Activated T-helper 17 cell treated with anti-CD3 and anti-CD28 coated beads, Interleukin-2, amount 50 U/mL, for 72 hours (primary cell): ENCODE data around the gene CAPN10. TPM values are rescaled to one million over a fixed set of nuclear protein-coding genes. Genes with fewer than 3 reads are reported as not detected.
A peak's percentile ranks its signal among the peaks of the same experiment; 100 is the strongest.
"Not testable (repeated sequence)": the region's sequence is repeated elsewhere in the genome, so short reads cannot be mapped to it uniquely, and the experiment has no call there.

Source experiments
- ATAC-seq: fragments of 150-1000 bp; cut with Tn5 transposase; replicated peaks from 2 replicates; pipeline ENCODE4 v1.10.0; 2021; ENCODE audit warnings: mild to moderate bottlenecking, moderate library complexity
- H3K27ac Mint-ChIP-seq: one replicate; pipeline ENCODE4 v1.8.0; 2022; ENCODE audit warnings: mixed read lengths
- H3K27me3 Mint-ChIP-seq: one replicate; pipeline ENCODE4 v1.8.0; 2022; ENCODE audit warnings: mixed read lengths
- H3K36me3 Mint-ChIP-seq: one replicate; pipeline ENCODE4 v1.8.0; 2022; ENCODE audit warnings: low read depth, mild to moderate bottlenecking, mixed read lengths
- H3K4me1 Mint-ChIP-seq: one replicate; pipeline ENCODE4 v1.8.0; 2022; ENCODE audit warnings: mixed read lengths
- H3K4me3 Mint-ChIP-seq: one replicate; pipeline ENCODE4 v1.8.0; 2022; ENCODE audit warnings: mild to moderate bottlenecking, mixed read lengths
- H3K9me3 Mint-ChIP-seq: one replicate; pipeline ENCODE4 v1.8.0; 2022; ENCODE audit warnings: mixed read lengths
- total RNA-seq, 2 donors: library from RNA; stranded (reverse); gene quantifications; one replicate each; pipeline ENCODE4 v1.2.3, GENCODE V29; 2022

The CAPN10 gene
- total RNA-seq, 2 donors from 2014 or later = 28.6 to 42.3 TPM

- Mint-ChIP-seq H3K4me3 (no peak overlapping the region), H3K36me3 (no peaks in the 10 kb centered on the region), H3K9me3 (no peaks in the 10 kb centered on the region), H3K4me1 (peaks cover under 1% of the 10 kb centered on the region), H3K27ac (no peak overlapping the region), H3K27me3 (no peaks in the 10 kb centered on the region)
- no peak for ATAC-seq
Observed at GRCh38 chr2:240605867-240606743, 19.6 kb downstream of the CAPN10 start.

GRCh38 chr2:240611601-240612210 is 25.2 kb downstream of the CAPN10 start:
- Mint-ChIP-seq H3K9me3 (no peaks in the 10 kb centered on the region), H3K4me3 (no peak overlapping the region), H3K4me1 (peaks cover 10% of the 10 kb centered on the region), H3K27ac (peak overlapping the region; percentile 81), H3K27me3 (no peaks in the 10 kb centered on the region), H3K36me3 (no peaks in the 10 kb centered on the region)
- peak; percentile 60 for ATAC-seq

GRCh38 chr2:240613781-240614180 is 27.2 kb downstream of the CAPN10 start:
- no peaks in the 10 kb centered on the region for H3K9me3 Mint-ChIP-seq
- ATAC-seq = no peak
- no peaks in the 10 kb centered on the region for H3K27me3 Mint-ChIP-seq
- no peaks in the 10 kb centered on the region for H3K36me3 Mint-ChIP-seq
- no peak overlapping the region for H3K27ac Mint-ChIP-seq
- H3K4me3 Mint-ChIP-seq = no peak overlapping the region
- H3K4me1 Mint-ChIP-seq = peaks cover 10% of the 10 kb centered on the region

- Mint-ChIP-seq H3K27me3 (no peaks in the 10 kb centered on the region), H3K27ac (no peak overlapping the region), H3K4me1 (peaks cover 10% of the 10 kb centered on the region), H3K4me3 (no peak overlapping the region), H3K9me3 (no peaks in the 10 kb centered on the region), H3K36me3 (no peaks in the 10 kb centered on the region)
- no peak for ATAC-seq
Observed at GRCh38 chr2:240614391-240614790, 27.9 kb downstream of the CAPN10 start.

- ATAC-seq = no peak
- Mint-ChIP-seq H3K4me3 (no peak overlapping the region), H3K36me3 (no peaks in the 10 kb centered on the region), H3K9me3 (no peaks in the 10 kb centered on the region), H3K4me1 (peaks cover 10% of the 10 kb centered on the region), H3K27ac (no peak overlapping the region), H3K27me3 (no peaks in the 10 kb centered on the region)
Observed at GRCh38 chr2:240615396-240615795, 28.9 kb downstream of the CAPN10 start.

GRCh38 chr2:240615820-240616547 is 29.4 kb downstream of the CAPN10 start:
- H3K9me3 Mint-ChIP-seq = no peaks in the 10 kb centered on the region
- peaks cover 10% of the 10 kb centered on the region for H3K4me1 Mint-ChIP-seq
- H3K27me3 Mint-ChIP-seq = no peaks in the 10 kb centered on the region
- no peak for ATAC-seq
- H3K4me3 Mint-ChIP-seq = no peak overlapping the region
- no peaks in the 10 kb centered on the region for H3K36me3 Mint-ChIP-seq
- no peak overlapping the region for H3K27ac Mint-ChIP-seq

- ATAC-seq, H3K27ac Mint-ChIP-seq, H3K4me3 Mint-ChIP-seq, H3K4me1 Mint-ChIP-seq, H3K36me3 Mint-ChIP-seq, H3K9me3 Mint-ChIP-seq, H3K27me3 Mint-ChIP-seq: not testable (repeated sequence)
Observed at GRCh38 chr2:240616860-240617666, 30.5 kb downstream of the CAPN10 start.

GRCh38 chr2:240618776-240619175 is 32.2 kb downstream of the CAPN10 start:
- ATAC-seq = no peak
- Mint-ChIP-seq H3K4me1 (no peaks in the 10 kb centered on the region), H3K4me3 (no peak overlapping the region), H3K36me3 (no peaks in the 10 kb centered on the region), H3K9me3 (no peaks in the 10 kb centered on the region), H3K27me3 (no peaks in the 10 kb centered on the region), H3K27ac (no peak overlapping the region)

- no peaks in the 10 kb centered on the region for H3K36me3 Mint-ChIP-seq
- ATAC-seq = peak; percentile 23
- no peaks in the 10 kb centered on the region for H3K27me3 Mint-ChIP-seq
- no peaks in the 10 kb centered on the region for H3K9me3 Mint-ChIP-seq
- H3K4me3 Mint-ChIP-seq = peak overlapping the region; percentile 44
- no peaks in the 10 kb centered on the region for H3K4me1 Mint-ChIP-seq
- H3K27ac Mint-ChIP-seq = no peak overlapping the region
Observed at GRCh38 chr2:240619506-240620148, 33.1 kb downstream of the CAPN10 start.

- Mint-ChIP-seq H3K9me3 (no peaks in the 10 kb centered on the region), H3K4me3 (no peak overlapping the region), H3K27me3 (no peaks in the 10 kb centered on the region), H3K4me1 (no peaks in the 10 kb centered on the region), H3K27ac (no peak overlapping the region), H3K36me3 (no peaks in the 10 kb centered on the region)
- no peak for ATAC-seq
Observed at GRCh38 chr2:240620149-240620731, 33.7 kb downstream of the CAPN10 start.

GRCh38 chr2:240620859-240621258 is 34.3 kb downstream of the CAPN10 start:
- ATAC-seq = no peak
- Mint-ChIP-seq H3K27me3 (no peaks in the 10 kb centered on the region), H3K27ac (peak overlapping the region; percentile 60), H3K4me3 (peak overlapping the region; percentile 63), H3K36me3 (no peaks in the 10 kb centered on the region), H3K4me1 (no peaks in the 10 kb centered on the region), H3K9me3 (no peaks in the 10 kb centered on the region)

GRCh38 chr2:240622060-240622411 is 35.5 kb downstream of the CAPN10 start:
- Mint-ChIP-seq H3K36me3 (no peaks in the 10 kb centered on the region), H3K4me3 (peak overlapping the region; percentile 63), H3K9me3 (no peaks in the 10 kb centered on the region), H3K27ac (no peak overlapping the region), H3K4me1 (no peaks in the 10 kb centered on the region), H3K27me3 (no peaks in the 10 kb centered on the region)
- ATAC-seq = no peak

GRCh38 chr2:240622531-240623235 is 36.1 kb downstream of the CAPN10 start:
- no peaks in the 10 kb centered on the region for H3K9me3 Mint-ChIP-seq
- H3K27me3 Mint-ChIP-seq = no peaks in the 10 kb centered on the region
- ATAC-seq = no peak
- no peak overlapping the region for H3K27ac Mint-ChIP-seq
- peak overlapping the region; percentile 5 for H3K4me3 Mint-ChIP-seq
- H3K4me1 Mint-ChIP-seq = no peaks in the 10 kb centered on the region
- H3K36me3 Mint-ChIP-seq = no peaks in the 10 kb centered on the region
